H9 (cell line): ENCODE results near the gene CCM2. TPM values are rescaled to one million over a fixed set of nuclear protein-coding genes. Genes with fewer than 3 reads are reported as not detected.
A peak's percentile ranks its signal among the peaks of the same experiment; 100 is the strongest.

ENCODE experiments used
- DNase-seq: peaks from one replicate; pipeline ENCODE4 v3.0.0-alpha.2; 2017
- H2AFZ ChIP-seq: one replicate; pipeline ENCODE4 v1.6.1; 2013; ENCODE audit warnings: mild to moderate bottlenecking, low read length, control low read depth, moderate library complexity
- H2AK5ac ChIP-seq: 2 replicates; pipeline ENCODE4 v1.6.1; 2013; ENCODE audit warnings: low read length, control low read depth, mixed read lengths; ENCODE audit not compliant: insufficient read length
- H2BK120ac ChIP-seq: one replicate; pipeline ENCODE4 v1.6.1; 2013; ENCODE audit warnings: low read depth, mild to moderate bottlenecking, low read length, control low read depth, inconsistent platforms; ENCODE audit not compliant: poor library complexity, severe bottlenecking
- H2BK12ac ChIP-seq: 2 replicates; pipeline ENCODE4 v1.6.1; 2013; ENCODE audit warnings: low read length, control low read depth, mixed read lengths, low read depth; ENCODE audit not compliant: insufficient read length
- H2BK15ac ChIP-seq: 2 replicates; pipeline ENCODE4 v1.6.1; 2013; ENCODE audit warnings: low read depth, low read length, control low read depth
- H2BK20ac ChIP-seq: one replicate; pipeline ENCODE4 v1.6.1; 2013; ENCODE audit warnings: low read depth, mild to moderate bottlenecking, low read length, control low read depth, inconsistent platforms; ENCODE audit not compliant: poor library complexity, severe bottlenecking
- H2BK5ac ChIP-seq: 2 replicates; pipeline ENCODE4 v1.6.1; 2013; ENCODE audit warnings: low read length, control low read depth, mixed read lengths; ENCODE audit not compliant: insufficient read length
- H3K14ac ChIP-seq: 2 replicates; pipeline ENCODE4 v1.6.1; 2013; ENCODE audit warnings: low read length, control low read depth; ENCODE audit not compliant: insufficient read depth
- H3K18ac ChIP-seq: 2 replicates; pipeline ENCODE4 v1.6.1; 2013; ENCODE audit warnings: low read depth, mild to moderate bottlenecking, mixed read lengths, low read length, control low read depth; ENCODE audit not compliant: insufficient read length
- H3K23ac ChIP-seq: 2 replicates; pipeline ENCODE4 v1.6.1; 2013; ENCODE audit warnings: low read length, control low read depth, mixed read lengths, low read depth; ENCODE audit not compliant: insufficient read length
- H3K23me2 ChIP-seq: 2 replicates; pipeline ENCODE4 v1.6.1; 2013; ENCODE audit warnings: low read depth, mild to moderate bottlenecking, mixed read lengths, low read length, control low read depth; ENCODE audit not compliant: insufficient read length, poor library complexity, severe bottlenecking
- H3K27ac ChIP-seq: 2 replicates; pipeline ENCODE4 v1.5.1; 2013; ENCODE audit warnings: low read length, control low read depth, mixed read lengths, low read depth; ENCODE audit not compliant: insufficient read length
- H3K27me3 ChIP-seq: 2 replicates; pipeline ENCODE4 v1.6.1; 2013; ENCODE audit warnings: low read length, control low read depth, inconsistent platforms; ENCODE audit not compliant: insufficient read depth
- H3K4ac ChIP-seq: 2 replicates; pipeline ENCODE4 v1.6.1; 2013; ENCODE audit warnings: low read depth, mild to moderate bottlenecking, control low read depth, inconsistent platforms, low read length, moderate library complexity
- H3K4me1 ChIP-seq: 2 replicates; pipeline ENCODE4 v1.6.1; 2013; ENCODE audit warnings: low read length, control low read depth, inconsistent platforms; ENCODE audit not compliant: insufficient read depth
- H3K4me2 ChIP-seq: 2 replicates; pipeline ENCODE4 v1.6.1; 2013; ENCODE audit warnings: low read length, control low read depth, mixed read lengths; ENCODE audit not compliant: insufficient read length, insufficient read depth
- H3K56ac ChIP-seq: 2 replicates; pipeline ENCODE4 v1.6.1; 2013; ENCODE audit warnings: low read depth, mild to moderate bottlenecking, mixed read lengths, low read length, control low read depth; ENCODE audit not compliant: insufficient read length
- H3K79me1 ChIP-seq: 2 replicates; pipeline ENCODE4 v1.6.1; 2013; ENCODE audit warnings: low read depth, mild to moderate bottlenecking, moderate library complexity, low read length, control low read depth, inconsistent platforms; ENCODE audit not compliant: insufficient read depth, poor library complexity, severe bottlenecking
- H3K79me2 ChIP-seq: 2 replicates; pipeline ENCODE4 v1.6.1; 2013; ENCODE audit warnings: low read length, control low read depth, inconsistent platforms; ENCODE audit not compliant: insufficient read depth
- H3K9ac ChIP-seq: 2 replicates; pipeline ENCODE4 v1.6.1; 2013; ENCODE audit warnings: low read length, control low read depth, mixed read lengths; ENCODE audit not compliant: insufficient read length; ENCODE audit errors: extremely low read depth
- H3K9me3 ChIP-seq: one replicate; pipeline ENCODE4 v1.6.1; 2013; ENCODE audit warnings: low read depth, low read length, inconsistent platforms; ENCODE audit not compliant: control insufficient read depth
- H3T11ph ChIP-seq: one replicate; pipeline ENCODE4 v1.6.1; 2013; ENCODE audit warnings: mild to moderate bottlenecking, low read length, control low read depth, inconsistent platforms
- H4K20me1 ChIP-seq: one replicate; pipeline ENCODE4 v1.6.1; 2013; ENCODE audit not compliant: control insufficient read depth, insufficient read length, insufficient read depth
- H4K5ac ChIP-seq: 2 replicates; pipeline ENCODE4 v1.6.1; 2013; ENCODE audit warnings: low read depth, mild to moderate bottlenecking, mixed read lengths, low read length, control low read depth; ENCODE audit not compliant: insufficient read length
- H4K8ac ChIP-seq: replicated peaks from 2 replicates; pipeline ENCODE4 v1.6.1; 2013; ENCODE audit warnings: low read length, control low read depth, mixed read lengths, low read depth; ENCODE audit not compliant: insufficient read length
- H4K91ac ChIP-seq: 2 replicates; pipeline ENCODE4 v1.6.1; 2013; ENCODE audit warnings: low read depth, mild to moderate bottlenecking, moderate library complexity, mixed read lengths, low read length, control low read depth; ENCODE audit not compliant: insufficient read length
- H3K27ac Mint-ChIP-seq, 3 experiments: 2 replicates in 2 of 3; 3 replicates in 1 of 3; pipeline ENCODE4 v1.8.0; 2020 to 2021; ENCODE audit warnings: mixed read lengths in 3 of 3, mild to moderate bottlenecking in 1 of 3, moderate library complexity in 1 of 3
- H3K27me3 Mint-ChIP-seq: 2 replicates; pipeline ENCODE4 v1.8.0; 2021; ENCODE audit warnings: low read depth, mild to moderate bottlenecking, moderate library complexity, mixed read lengths
- H3K36me3 Mint-ChIP-seq, 3 experiments: 2 replicates in 2 of 3; 3 replicates in 1 of 3; pipeline ENCODE4 v1.8.0; 2020 to 2021; ENCODE audit warnings: low read depth in 3 of 3, mixed read lengths in 3 of 3; ENCODE audit not compliant: insufficient read depth in 1 of 3
- H3K4me1 Mint-ChIP-seq, 2 experiments: 2 replicates each; pipeline ENCODE4 v1.8.0; 2020; ENCODE audit warnings: mixed read lengths in 2 of 2
- H3K4me3 Mint-ChIP-seq, 2 experiments: 2 replicates in 1 of 2; 3 replicates in 1 of 2; pipeline ENCODE4 v1.8.0; 2020 to 2021; ENCODE audit warnings: mild to moderate bottlenecking in 2 of 2, mixed read lengths in 2 of 2, moderate library complexity in 1 of 2
- H3K9me3 Mint-ChIP-seq, 2 experiments: 2 replicates in 1 of 2; 3 replicates in 1 of 2; pipeline ENCODE4 v1.8.0; 2020; ENCODE audit warnings: mild to moderate bottlenecking in 2 of 2, mixed read lengths in 2 of 2, moderate library complexity in 1 of 2
- WGBS: extraction: QIAGEN DNeasy Blood & Tissue Kit; methylation state at CpG from one replicate; pipeline ENCODE4 v1.1.7; 2013; ENCODE audit warnings: missing lambda C conversion rate, low lambda C conversion rate, mixed read lengths; ENCODE audit not compliant: insufficient read length; ENCODE audit errors: extremely low coverage; 5-methylcytosine and 5-hydroxymethylcytosine counted together
- total RNA-seq: library from RNA; stranded (reverse); gene quantifications from 2 replicates; pipeline ENCODE4 v1.2.1, GENCODE V29; 2021
- TF ChIP-seq, protein P1 (sequence below): fragments of 200-600 bp; sonication (generic); conservative IDR thresholded peaks from 3 replicates; pipeline ENCODE4 v1.8.0; 2021; ENCODE audit warnings: antibody characterized with exemption, mild to moderate bottlenecking

CCM2 gene
- total RNA-seq, 1 experiment from 2014 or later = 30.4 TPM

DNA sequence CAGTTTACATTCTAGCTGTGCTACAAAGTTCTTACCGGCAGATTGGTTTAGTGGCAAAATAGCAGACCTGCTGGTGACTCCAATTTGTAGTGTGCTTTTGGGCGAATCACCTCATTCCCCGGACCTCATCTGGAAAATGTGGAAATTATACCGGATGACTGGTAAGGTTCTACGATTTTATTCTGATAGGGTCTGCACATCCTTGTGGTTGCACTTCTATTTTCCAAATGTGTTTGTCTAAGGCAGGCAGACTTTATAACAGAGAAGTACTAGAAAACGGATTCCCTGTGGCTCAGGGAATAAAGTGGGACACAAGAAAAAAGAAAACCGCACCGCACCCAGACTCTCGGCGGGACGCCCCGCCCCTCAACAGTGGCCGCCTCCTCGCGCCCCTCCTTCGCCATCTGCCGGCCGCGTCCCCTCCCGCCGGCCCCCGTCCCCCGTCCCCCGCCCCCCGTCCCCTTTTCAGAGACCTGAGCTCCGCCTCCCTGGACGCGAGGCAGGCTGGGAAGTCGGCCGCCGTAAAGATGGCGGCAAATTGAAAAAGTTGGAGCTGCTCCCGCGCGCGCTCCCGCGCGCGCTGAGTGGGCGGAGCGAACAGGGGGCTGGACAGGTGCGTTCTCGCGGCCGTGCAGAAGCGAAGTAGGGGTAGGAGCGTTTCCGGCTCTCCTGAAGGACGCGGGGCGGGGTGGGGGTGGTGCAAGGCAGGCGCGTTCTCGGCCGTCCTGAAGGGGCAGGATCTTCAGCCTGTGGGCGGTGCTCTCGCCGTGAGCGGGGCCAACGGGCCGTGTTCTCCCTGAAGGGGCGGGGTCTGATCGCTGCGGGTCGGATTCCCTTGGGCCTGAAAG, 532 bp upstream of the CCM2 start:
- DNase-seq = peak; percentile 99
- no peaks in the 10 kb centered on the region; the same call in 1 of the 2 replicates for H3K4me1 ChIP-seq
- Mint-ChIP-seq H3K27ac (peak overlapping the region; percentile 99 to 100 (median 100)), H3K9me3 (no peaks in the 10 kb centered on the region), H3K4me1 (peaks cover 12 to 14% of the 10 kb centered on the region in 2 experiments), H3K4me3 (peak overlapping the region; percentile 94 to 97), H3K36me3 (no peaks in the 10 kb centered on the region; a peak in 1 of 7 replicates), H3K27me3 (no peaks in the 10 kb centered on the region)
- H3K79me1 ChIP-seq = no peaks in the 10 kb centered on the region
- no peaks in the 10 kb centered on the region for H3K9me3 ChIP-seq
- no peak overlapping the region for H2BK12ac ChIP-seq
- peaks cover 4% of the 10 kb centered on the region for H3K23me2 ChIP-seq
- H2AK5ac ChIP-seq = no peak overlapping the region
- no CpG with 5 or more reads among the region's 66 CpGs for WGBS
- peak overlapping the region; percentile 75 for H3K4me2 ChIP-seq
- H4K5ac ChIP-seq = no peak overlapping the region
- peak overlapping the region; percentile 88 for H3K27ac ChIP-seq
- peak overlapping the region; percentile 95 for H3K9ac ChIP-seq
- TF ChIP-seq, protein P1, sequence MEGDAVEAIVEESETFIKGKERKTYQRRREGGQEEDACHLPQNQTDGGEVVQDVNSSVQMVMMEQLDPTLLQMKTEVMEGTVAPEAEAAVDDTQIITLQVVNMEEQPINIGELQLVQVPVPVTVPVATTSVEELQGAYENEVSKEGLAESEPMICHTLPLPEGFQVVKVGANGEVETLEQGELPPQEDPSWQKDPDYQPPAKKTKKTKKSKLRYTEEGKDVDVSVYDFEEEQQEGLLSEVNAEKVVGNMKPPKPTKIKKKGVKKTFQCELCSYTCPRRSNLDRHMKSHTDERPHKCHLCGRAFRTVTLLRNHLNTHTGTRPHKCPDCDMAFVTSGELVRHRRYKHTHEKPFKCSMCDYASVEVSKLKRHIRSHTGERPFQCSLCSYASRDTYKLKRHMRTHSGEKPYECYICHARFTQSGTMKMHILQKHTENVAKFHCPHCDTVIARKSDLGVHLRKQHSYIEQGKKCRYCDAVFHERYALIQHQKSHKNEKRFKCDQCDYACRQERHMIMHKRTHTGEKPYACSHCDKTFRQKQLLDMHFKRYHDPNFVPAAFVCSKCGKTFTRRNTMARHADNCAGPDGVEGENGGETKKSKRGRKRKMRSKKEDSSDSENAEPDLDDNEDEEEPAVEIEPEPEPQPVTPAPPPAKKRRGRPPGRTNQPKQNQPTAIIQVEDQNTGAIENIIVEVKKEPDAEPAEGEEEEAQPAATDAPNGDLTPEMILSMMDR = peak; percentile 29; the same call in 2 of the 3 replicates
- H3K14ac ChIP-seq = peak overlapping the region; percentile 99
- no peak overlapping the region; the same call in 1 of the 2 replicates for H2BK15ac ChIP-seq
- H2BK20ac ChIP-seq = no peak overlapping the region
- no peak overlapping the region for H3K4ac ChIP-seq
- H4K91ac ChIP-seq = no peak overlapping the region
- H2BK5ac ChIP-seq = no peak overlapping the region
- H3K79me2 ChIP-seq = peaks cover 4% of the 10 kb centered on the region; the same call in 1 of the 2 replicates
- H2AFZ ChIP-seq = peak overlapping the region; percentile 99
- H3K27me3 ChIP-seq = no peaks in the 10 kb centered on the region
- H3K18ac ChIP-seq = peak overlapping the region; percentile 99
- H2BK120ac ChIP-seq = no peak overlapping the region
- H3K56ac ChIP-seq = no peak overlapping the region
- no peak overlapping the region for H4K8ac ChIP-seq
- H3K23ac ChIP-seq = no peak overlapping the region
- H4K20me1 ChIP-seq = no peaks in the 10 kb centered on the region
- no peak overlapping the region for H3T11ph ChIP-seq
